Measurements from ENCODE around the gene PRKAR2A.

- TF ChIP-seq CTCF (IDR thresholded peaks at IDR 0.05) = no peak
- TF ChIP-seq REST (IDR thresholded peaks at IDR 0.05; ENCODE audit: insufficient read depth in 1 of 2, low read depth in 2 of 2, low read length in 1 of 2) = no peak
- TF ChIP-seq SIN3A (IDR thresholded peaks at IDR 0.05; ENCODE audit: borderline replicate concordance, insufficient read depth, low read depth, low read length) = no peak
- no peak for TF ChIP-seq POLR2AphosphoS5 (IDR thresholded peaks at IDR 0.05; ENCODE audit: low read depth, low read length)
- TF ChIP-seq TCF7L2 (IDR thresholded peaks at IDR 0.05; ENCODE audit: low read depth, low read length) = no peak
These were observed 11.9 kb downstream of the PRKAR2A start for GRCh38 chr3:48835650-48836366.

All from Panc1 (cell line).